Mammary epithelial cell (primary cell): ENCODE measurements around the gene ZBTB8A.

ENCODE experiments used
- EZH2 ChIP-seq: IDR thresholded peaks from 2 replicates; pipeline ENCODE4 v1.6.1; 2012; ENCODE audit warnings: low read length, inconsistent platforms, borderline replicate concordance
- TF ChIP-seq, protein P1 (sequence below), 2 donors: IDR thresholded peaks in 1 of 2; conservative IDR thresholded peaks in 1 of 2; 2 replicates each; pipeline ENCODE4 v1.5.1; 2011 to 2012; ENCODE audit warnings: inconsistent platforms in 2 of 2, low read length in 2 of 2, mild to moderate bottlenecking in 2 of 2, control low read depth in 1 of 2, low read depth in 1 of 2; ENCODE audit not compliant: insufficient read depth in 1 of 2; ENCODE audit errors: extremely low read depth in 1 of 2

DNA sequence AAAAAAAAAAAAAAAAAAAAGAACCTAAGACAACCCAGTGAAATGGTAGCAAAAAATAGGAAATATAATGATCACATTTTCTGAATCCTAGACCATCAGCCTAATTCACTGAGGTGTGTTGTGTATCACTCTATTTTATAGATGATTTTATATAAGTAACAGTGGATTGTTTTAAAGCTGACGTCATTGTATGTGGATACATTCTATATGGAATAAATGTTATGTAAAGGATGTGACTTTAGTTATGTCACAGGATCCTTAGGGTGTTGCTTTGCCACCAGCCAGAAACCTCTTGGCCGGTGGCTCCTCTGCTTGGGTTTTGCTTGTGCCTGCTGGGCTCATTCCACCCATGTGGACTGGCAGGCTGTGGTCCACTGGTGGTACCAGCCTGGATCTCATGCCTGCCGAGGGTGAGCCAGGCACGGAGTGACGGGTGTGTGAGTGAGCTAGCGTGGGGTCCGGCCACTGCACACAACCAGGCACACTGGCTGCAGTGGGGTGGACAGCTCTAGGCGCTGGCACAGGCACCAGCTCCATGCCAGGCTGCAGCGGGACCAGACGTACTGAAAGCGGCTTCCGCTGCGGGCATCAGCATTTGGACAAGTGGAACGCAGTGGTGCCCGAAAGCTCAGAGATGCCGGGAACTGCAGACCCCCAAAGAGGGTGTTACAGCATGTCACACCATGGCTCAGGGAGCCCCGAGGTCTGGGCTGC is 66.6 kb downstream of the ZBTB8A start:
- no peak for TF ChIP-seq EZH2
- TF ChIP-seq, protein P1, sequence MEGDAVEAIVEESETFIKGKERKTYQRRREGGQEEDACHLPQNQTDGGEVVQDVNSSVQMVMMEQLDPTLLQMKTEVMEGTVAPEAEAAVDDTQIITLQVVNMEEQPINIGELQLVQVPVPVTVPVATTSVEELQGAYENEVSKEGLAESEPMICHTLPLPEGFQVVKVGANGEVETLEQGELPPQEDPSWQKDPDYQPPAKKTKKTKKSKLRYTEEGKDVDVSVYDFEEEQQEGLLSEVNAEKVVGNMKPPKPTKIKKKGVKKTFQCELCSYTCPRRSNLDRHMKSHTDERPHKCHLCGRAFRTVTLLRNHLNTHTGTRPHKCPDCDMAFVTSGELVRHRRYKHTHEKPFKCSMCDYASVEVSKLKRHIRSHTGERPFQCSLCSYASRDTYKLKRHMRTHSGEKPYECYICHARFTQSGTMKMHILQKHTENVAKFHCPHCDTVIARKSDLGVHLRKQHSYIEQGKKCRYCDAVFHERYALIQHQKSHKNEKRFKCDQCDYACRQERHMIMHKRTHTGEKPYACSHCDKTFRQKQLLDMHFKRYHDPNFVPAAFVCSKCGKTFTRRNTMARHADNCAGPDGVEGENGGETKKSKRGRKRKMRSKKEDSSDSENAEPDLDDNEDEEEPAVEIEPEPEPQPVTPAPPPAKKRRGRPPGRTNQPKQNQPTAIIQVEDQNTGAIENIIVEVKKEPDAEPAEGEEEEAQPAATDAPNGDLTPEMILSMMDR (conservative IDR thresholded peaks at IDR 0.05 in 1 of 2, IDR thresholded peaks at IDR 0.05 in 1 of 2; ENCODE audit: extremely low read depth in 1 of 2, insufficient read depth in 1 of 2, low read depth in 1 of 2, low read length in 2 of 2) = no peak
